GM10248 (cell line): ENCODE data around the gene TBX5.

Experiments used
- CTCF ChIA-PET: fragments of 300-600 bp; sonication (Branson Sonifier 250); formaldehyde crosslinking; extraction: SDS; loops from one replicate; lab custom pipeline; 2021; ENCODE audit warnings: antibody characterized with exemption; lab: Yijun Ruan, JAX
- POLR2A ChIA-PET: fragments of 350-650 bp; sonication (Branson Sonifier 250); formaldehyde crosslinking; extraction: SDS; loops from one replicate; lab custom pipeline; 2020; ENCODE audit warnings: antibody characterized with exemption; lab: Yijun Ruan, JAX
- DNase-seq: peaks from one replicate; pipeline ENCODE4 v3.0.0; 2012; ENCODE audit errors: extremely low spot score
- CTCF ChIP-seq: IDR thresholded peaks from 2 replicates; pipeline ENCODE4 v1.5.1; 2012; ENCODE audit warnings: mild to moderate bottlenecking, low read depth; ENCODE audit errors: extremely low read depth, missing control alignments, control extremely low read depth

TBX5 gene

GRCh38 chr12:114396869-114397719, 8.8 kb downstream of the TBX5 start:
- TF ChIP-seq CTCF, result no peak
- ChIA-PET CTCF (no interaction called here), POLR2A (no interaction called here)
- DNase-seq, result no peak

GRCh38 chr12:114396153-114396868, 9.6 kb downstream of the TBX5 start:
- ChIA-PET POLR2A (no interaction called here), CTCF (no interaction called here)
- TF ChIP-seq CTCF, result no peak
- DNase-seq, result no peak

- ChIA-PET CTCF (no interaction called here), POLR2A (no interaction called here)
- TF ChIP-seq CTCF, result no peak
- no peak for DNase-seq
These were observed 10.2 kb downstream of the TBX5 start for GRCh38 chr12:114395755-114396152.

GRCh38 chr12:114395233-114395632, 10.7 kb downstream of the TBX5 start:
- no peak for TF ChIP-seq CTCF
- ChIA-PET CTCF (no interaction called here), POLR2A (no interaction called here)
- no peak for DNase-seq

GRCh38 chr12:114393569-114393968, 12.4 kb downstream of the TBX5 start:
- no peak for TF ChIP-seq CTCF
- POLR2A ChIA-PET, result no interaction called here
- CTCF ChIA-PET, result no interaction called here
- DNase-seq, result no peak

- ChIA-PET CTCF (no interaction called here), POLR2A (no interaction called here)
- DNase-seq, result no peak
- TF ChIP-seq CTCF, result no peak
These were observed 13.0 kb downstream of the TBX5 start for GRCh38 chr12:114392909-114393308.
